HCT116 (cell line): ENCODE data around the gene HOTAIR.

ENCODE experiments used
- POLR2A ChIP-seq: IDR thresholded peaks from 2 replicates; pipeline ENCODE4 v1.7.0; 2011; ENCODE audit warnings: borderline replicate concordance; ENCODE audit not compliant: insufficient read depth, insufficient read length; ENCODE audit errors: extremely low read depth
- POLR2AphosphoS5 ChIP-seq: IDR thresholded peaks from 2 replicates; pipeline ENCODE4 v1.6.1; 2011; ENCODE audit warnings: mild to moderate bottlenecking, low read depth, low read length, moderate library complexity
- TCF7L2 ChIP-seq: IDR thresholded peaks from 2 replicates; pipeline ENCODE4 v1.7.0; 2011; ENCODE audit warnings: borderline replicate concordance, inconsistent platforms; ENCODE audit not compliant: insufficient read depth, insufficient read length; ENCODE audit errors: extremely low read depth
- TF ChIP-seq, protein P1 (sequence below), 3 experiments: fragments of 200-600 bp in 1 of 3; sonication (generic) in 1 of 3; IDR thresholded peaks in 2 of 3; conservative IDR thresholded peaks in 1 of 3; 2 replicates each; pipeline ENCODE4 v1.5.1; 2012 to 2017; ENCODE audit warnings: low read depth in 2 of 3, low read length in 2 of 3, antibody characterized with exemption in 1 of 3, borderline replicate concordance in 1 of 3, control low read depth in 1 of 3, mild to moderate bottlenecking in 1 of 3, mixed read lengths in 1 of 3, mixed run types in 1 of 3, moderate library complexity in 1 of 3; ENCODE audit not compliant: insufficient read depth in 1 of 3

DNA sequence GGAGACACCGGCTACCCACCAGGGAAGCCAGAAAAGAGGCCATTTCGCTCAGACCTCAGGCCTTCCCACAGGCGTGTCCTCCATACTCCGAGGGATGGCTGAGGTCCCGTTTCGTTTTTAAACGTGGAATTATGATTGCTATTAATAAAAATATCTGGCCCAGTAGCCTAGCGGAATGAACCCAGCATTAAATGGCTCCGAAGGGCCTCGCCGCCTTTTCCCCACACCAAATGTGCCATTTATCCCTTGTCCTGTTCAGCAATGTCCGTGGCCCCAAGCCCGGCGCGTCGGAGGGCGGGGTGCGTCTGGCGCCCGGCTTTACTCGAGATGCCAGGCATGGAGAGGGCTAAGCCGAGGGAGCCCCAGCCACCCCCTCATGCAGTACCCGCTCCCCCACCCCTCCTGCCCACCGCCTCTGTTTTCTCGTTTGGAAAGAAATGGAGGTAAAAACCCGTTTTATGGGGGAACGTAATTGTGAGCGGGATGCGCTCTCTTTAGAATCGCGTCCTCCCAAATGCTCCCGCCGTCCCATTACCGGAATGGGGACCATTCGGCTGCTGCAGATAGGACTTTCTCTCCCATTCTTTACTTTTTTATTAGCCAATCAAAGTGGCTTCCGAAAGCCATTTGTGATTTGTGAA is 39.7 kb upstream of the HOTAIR start:
- TF ChIP-seq POLR2A (no peak), TCF7L2 (no peak), POLR2AphosphoS5 (no peak)
- TF ChIP-seq, protein P1, sequence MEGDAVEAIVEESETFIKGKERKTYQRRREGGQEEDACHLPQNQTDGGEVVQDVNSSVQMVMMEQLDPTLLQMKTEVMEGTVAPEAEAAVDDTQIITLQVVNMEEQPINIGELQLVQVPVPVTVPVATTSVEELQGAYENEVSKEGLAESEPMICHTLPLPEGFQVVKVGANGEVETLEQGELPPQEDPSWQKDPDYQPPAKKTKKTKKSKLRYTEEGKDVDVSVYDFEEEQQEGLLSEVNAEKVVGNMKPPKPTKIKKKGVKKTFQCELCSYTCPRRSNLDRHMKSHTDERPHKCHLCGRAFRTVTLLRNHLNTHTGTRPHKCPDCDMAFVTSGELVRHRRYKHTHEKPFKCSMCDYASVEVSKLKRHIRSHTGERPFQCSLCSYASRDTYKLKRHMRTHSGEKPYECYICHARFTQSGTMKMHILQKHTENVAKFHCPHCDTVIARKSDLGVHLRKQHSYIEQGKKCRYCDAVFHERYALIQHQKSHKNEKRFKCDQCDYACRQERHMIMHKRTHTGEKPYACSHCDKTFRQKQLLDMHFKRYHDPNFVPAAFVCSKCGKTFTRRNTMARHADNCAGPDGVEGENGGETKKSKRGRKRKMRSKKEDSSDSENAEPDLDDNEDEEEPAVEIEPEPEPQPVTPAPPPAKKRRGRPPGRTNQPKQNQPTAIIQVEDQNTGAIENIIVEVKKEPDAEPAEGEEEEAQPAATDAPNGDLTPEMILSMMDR (IDR thresholded peaks at IDR 0.05 in 2 of 3, conservative IDR thresholded peaks at IDR 0.05 in 1 of 3; ENCODE audit: borderline replicate concordance in 1 of 3, insufficient read depth in 1 of 3, low read depth in 2 of 3, low read length in 2 of 3), result no peak
